K562 (cell line): ENCODE measurements around the gene DNASE1L1. TPM values are rescaled to one million over a fixed set of nuclear protein-coding genes. Genes with fewer than 3 reads are reported as not detected.

Source experiments
- BRCA1 ChIP-seq, 2 experiments: fragments of 450-650 bp in 1 of 2; sonication (generic) in 1 of 2; formaldehyde crosslinking in 1 of 2; IDR thresholded peaks; 2 replicates each; pipeline versions ENCODE4 v1.5.0 to v1.6.1; 2017 to 2020; ENCODE audit warnings: mild to moderate bottlenecking in 1 of 2, missing genetic modification reagents in 1 of 2
- CHD1 ChIP-seq: fragments of 200-600 bp; sonication (generic); IDR thresholded peaks from one replicate; pipeline ENCODE4 v1.6.1; 2012; ENCODE audit warnings: mild to moderate bottlenecking, moderate library complexity, low read length, inconsistent platforms
- CREB1 ChIP-seq, 2 experiments: sonication (generic) in 1 of 2; formaldehyde crosslinking in 1 of 2; IDR thresholded peaks; 2 replicates each; pipeline versions ENCODE4 v1.6.1 to v1.8.0; 2012 to 2022; ENCODE audit warnings: inconsistent platforms in 1 of 2, mild to moderate bottlenecking in 1 of 2, missing genetic modification reagents in 1 of 2, moderate library complexity in 1 of 2
- CREM ChIP-seq: IDR thresholded peaks from 2 replicates; pipeline ENCODE4 v1.6.1; 2014; ENCODE audit warnings: antibody characterized with exemption, low read depth
- CTBP1 ChIP-seq: fragments of 450-650 bp; IDR thresholded peaks from 2 replicates; pipeline ENCODE4 v1.6.1; 2016; ENCODE audit warnings: borderline replicate concordance
- ESRRA ChIP-seq: fragments of 450-650 bp; IDR thresholded peaks from 2 replicates; pipeline ENCODE4 v1.6.1; 2014; ENCODE audit warnings: low read depth, mild to moderate bottlenecking, moderate library complexity, borderline replicate concordance
- FOXM1 ChIP-seq, 2 experiments: fragments of 450-650 bp in 1 of 2; sonication (generic) in 1 of 2; formaldehyde crosslinking in 1 of 2; IDR thresholded peaks; 2 replicates each; pipeline versions ENCODE4 v1.6.1 to v1.9.0; 2017 to 2022; ENCODE audit warnings: low read depth in 2 of 2, mild to moderate bottlenecking in 2 of 2, missing genetic modification reagents in 1 of 2, moderate library complexity in 1 of 2
- GABPA ChIP-seq: fragments of 200-800 bp; sonication (Bioruptor generic); conservative IDR thresholded peaks from 2 replicates; pipeline ENCODE4 v1.6.1; 2016; ENCODE audit warnings: low read depth, missing genetic modification characterization, missing compliant biosample characterization
- MAZ ChIP-seq, 2 experiments: fragments of 450-650 bp in 1 of 2; sonication (generic) in 1 of 2; formaldehyde crosslinking; IDR thresholded peaks in 1 of 2; conservative IDR thresholded peaks in 1 of 2; 2 replicates each; pipeline versions ENCODE4 v1.4.0 to v1.5.0; 2020; ENCODE audit warnings: mild to moderate bottlenecking in 1 of 2, missing genetic modification reagents in 1 of 2
- SIN3A ChIP-seq, 2 experiments: fragments of 150-350 bp in 1 of 2; IDR thresholded peaks; 2 replicates each; pipeline ENCODE4 v1.6.1; 2011 to 2016; ENCODE audit warnings: borderline replicate concordance in 2 of 2, low read depth in 2 of 2, low read length in 2 of 2, mild to moderate bottlenecking in 2 of 2, moderate library complexity in 2 of 2; ENCODE audit not compliant: control insufficient read depth in 1 of 2
- SREBF1 ChIP-seq: fragments of 150-350 bp; IDR thresholded peaks from 2 replicates; pipeline ENCODE4 v1.6.1; 2014; ENCODE audit warnings: antibody characterized with exemption, low read depth, low read length, borderline replicate concordance
- TRIM24 ChIP-seq, 2 experiments: fragments of 450-650 bp; IDR thresholded peaks; 2 replicates each; pipeline ENCODE4 v1.6.1; 2016
- polyA plus RNA-seq, 8 experiments: library from polyadenylated mRNA; depleted of rRNA in 4 of 8; stranded (reverse) in 5 of 8; unstranded in 3 of 8; fragments of >200 nt; fragmentation: Nextera tagmentation in 2 of 8; fragmentation: Illumina TruSeq in 1 of 8; extraction: Ambion mirVana in 2 of 8; extraction: Trizol in 1 of 8; gene quantifications; 2 replicates each; pipeline versions ENCODE4 v1.2.1 to v1.2.3, GENCODE V29; 2011 to 2014; ENCODE audit warnings: inconsistent platforms in 1 of 8, missing spikeins in 1 of 8
- total RNA-seq, 7 experiments: library from RNA; depleted of rRNA in 6 of 7; stranded (reverse); fragments of >200 nt in 6 of 7; fragmentation: Illumina TruSeq in 2 of 7; extraction: Trizol in 2 of 7; gene quantifications; 2 replicates each; pipeline versions ENCODE4 v1.2.1 to v1.2.3, GENCODE V29; 2011 to 2021; ENCODE audit warnings: low replicate concordance in 1 of 7
- TF ChIP-seq, protein P1 (sequence below), 2 experiments: fragments of 450-650 bp; conservative IDR thresholded peaks; 2 replicates each; pipeline ENCODE4 v1.6.1; 2017; ENCODE audit warnings: mild to moderate bottlenecking in 2 of 2, moderate library complexity in 2 of 2
- TF ChIP-seq, protein P2 (sequence below), 2 experiments: IDR thresholded peaks in 1 of 2; conservative IDR thresholded peaks in 1 of 2; 2 replicates each; pipeline ENCODE4 v1.6.1; 2016; ENCODE audit warnings: low read depth in 2 of 2, mild to moderate bottlenecking in 1 of 2, missing compliant biosample characterization in 1 of 2, missing genetic modification characterization in 1 of 2, moderate library complexity in 1 of 2
- TF ChIP-seq, protein P3 (sequence below): sonication (generic); formaldehyde crosslinking; IDR thresholded peaks from 2 replicates; pipeline ENCODE4 v1.8.0; 2022; ENCODE audit warnings: missing genetic modification reagents, mild to moderate bottlenecking, moderate library complexity, borderline replicate concordance
- TF ChIP-seq, protein P4 (sequence below): fragments of 250-450 bp; sonication (Bioruptor Pico); IDR thresholded peaks from 2 replicates; pipeline ENCODE4 v1.5.0; 2021; ENCODE audit warnings: mild to moderate bottlenecking, borderline replicate concordance

DNASE1L1 gene
- total and polyA plus RNA-seq, 9 of the 15 experiments (the other 6 are each of a cell fraction or from before 2014, with no cell fraction given), result 0.73 to 12.6 (median 7.9) TPM

DNA sequence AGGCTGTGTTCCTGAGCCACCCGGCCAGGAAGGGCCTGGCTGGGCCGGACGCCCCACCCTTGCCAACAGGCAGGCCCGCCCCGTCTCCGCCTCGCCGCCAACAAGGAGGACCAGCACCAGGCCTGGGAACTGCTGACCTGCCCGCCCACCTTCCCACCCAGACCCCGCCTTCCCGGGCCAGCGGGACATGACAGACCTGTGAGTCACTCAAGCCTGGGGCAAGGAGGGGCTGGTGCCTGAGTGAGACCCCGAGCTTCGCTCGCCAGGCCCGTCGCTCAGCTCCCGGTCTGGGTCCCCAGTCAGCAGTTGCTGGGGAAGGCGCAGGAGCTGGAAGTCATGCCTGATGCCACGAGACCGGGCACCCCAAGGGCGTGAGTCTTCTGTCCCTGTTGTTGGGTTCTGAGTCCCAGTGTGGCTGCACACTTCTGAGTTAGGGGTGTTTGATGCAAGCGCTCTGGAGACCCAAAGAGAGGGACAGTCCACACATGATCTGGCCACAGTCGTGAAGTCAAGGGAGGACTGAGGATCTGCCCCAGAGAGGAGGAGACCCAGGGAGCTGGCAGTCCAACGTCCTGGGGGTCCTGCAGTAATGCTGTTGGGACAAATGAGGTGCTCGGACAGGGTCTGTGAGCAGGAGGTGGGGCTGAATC, at the start of gene DNASE1L1 (continued):
- TF ChIP-seq, protein P1, sequence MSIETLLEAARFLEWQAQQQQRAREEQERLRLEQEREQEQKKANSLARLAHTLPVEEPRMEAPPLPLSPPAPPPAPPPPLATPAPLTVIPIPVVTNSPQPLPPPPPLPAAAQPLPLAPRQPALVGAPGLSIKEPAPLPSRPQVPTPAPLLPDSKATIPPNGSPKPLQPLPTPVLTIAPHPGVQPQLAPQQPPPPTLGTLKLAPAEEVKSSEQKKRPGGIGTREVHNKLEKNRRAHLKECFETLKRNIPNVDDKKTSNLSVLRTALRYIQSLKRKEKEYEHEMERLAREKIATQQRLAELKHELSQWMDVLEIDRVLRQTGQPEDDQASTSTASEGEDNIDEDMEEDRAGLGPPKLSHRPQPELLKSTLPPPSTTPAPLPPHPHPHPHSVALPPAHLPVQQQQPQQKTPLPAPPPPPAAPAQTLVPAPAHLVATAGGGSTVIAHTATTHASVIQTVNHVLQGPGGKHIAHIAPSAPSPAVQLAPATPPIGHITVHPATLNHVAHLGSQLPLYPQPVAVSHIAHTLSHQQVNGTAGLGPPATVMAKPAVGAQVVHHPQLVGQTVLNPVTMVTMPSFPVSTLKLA (conservative IDR thresholded peaks at IDR 0.05), result 0 out of 4 replicates have a peak, but pooled peaks have one; percentile 37 to 45
- TF ChIP-seq SIN3A (IDR thresholded peaks at IDR 0.05; ENCODE audit: borderline replicate concordance in 2 of 2, control insufficient read depth in 1 of 2, low read depth in 2 of 2, low read length in 2 of 2) (peak in 1 of 2 experiments; percentile 33; a peak in 1 of 4 replicates), CHD1 (peak; percentile 77), MAZ (CRISPR knock-in tag; conservative IDR thresholded peaks at IDR 0.05 in 1 of 2, IDR thresholded peaks at IDR 0.05 in 1 of 2) (0 out of 4 replicates have a peak, but pooled peaks of 1 of the 2 experiments have one; percentile 17), CTBP1 (0 out of 2 replicates have a peak, but pooled peaks have one; percentile 29), BRCA1 (IDR thresholded peaks at IDR 0.05) (no peak), BRCA1 (CRISPR knock-in tag; IDR thresholded peaks at IDR 0.05) (no peak), GABPA (peak; percentile 31; the same call in 1 of the 2 replicates), CREM (peak; percentile 47), FOXM1 (IDR thresholded peaks at IDR 0.05; ENCODE audit: low read depth) (no peak), FOXM1 (CRISPR knock-in tag; IDR thresholded peaks at IDR 0.05; ENCODE audit: low read depth) (no peak), SREBF1 (no peak), TRIM24 (IDR thresholded peaks at IDR 0.05) (no peak), CREB1 (IDR thresholded peaks at IDR 0.05) (no peak), CREB1 (CRISPR knock-in tag; IDR thresholded peaks at IDR 0.05) (0 out of 2 replicates have a peak, but pooled peaks have one; percentile 51), ESRRA (no peak)
- TF ChIP-seq, protein P2, sequence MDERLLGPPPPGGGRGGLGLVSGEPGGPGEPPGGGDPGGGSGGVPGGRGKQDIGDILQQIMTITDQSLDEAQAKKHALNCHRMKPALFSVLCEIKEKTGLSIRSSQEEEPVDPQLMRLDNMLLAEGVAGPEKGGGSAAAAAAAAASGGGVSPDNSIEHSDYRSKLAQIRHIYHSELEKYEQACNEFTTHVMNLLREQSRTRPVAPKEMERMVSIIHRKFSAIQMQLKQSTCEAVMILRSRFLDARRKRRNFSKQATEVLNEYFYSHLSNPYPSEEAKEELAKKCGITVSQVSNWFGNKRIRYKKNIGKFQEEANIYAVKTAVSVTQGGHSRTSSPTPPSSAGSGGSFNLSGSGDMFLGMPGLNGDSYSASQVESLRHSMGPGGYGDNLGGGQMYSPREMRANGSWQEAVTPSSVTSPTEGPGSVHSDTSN (CRISPR knock-in tag; IDR thresholded peaks at IDR 0.05; ENCODE audit: low read depth), result no peak
- TF ChIP-seq, protein P2 (tag; conservative IDR thresholded peaks at IDR 0.05; ENCODE audit: low read depth), result no peak
- TF ChIP-seq, protein P3, sequence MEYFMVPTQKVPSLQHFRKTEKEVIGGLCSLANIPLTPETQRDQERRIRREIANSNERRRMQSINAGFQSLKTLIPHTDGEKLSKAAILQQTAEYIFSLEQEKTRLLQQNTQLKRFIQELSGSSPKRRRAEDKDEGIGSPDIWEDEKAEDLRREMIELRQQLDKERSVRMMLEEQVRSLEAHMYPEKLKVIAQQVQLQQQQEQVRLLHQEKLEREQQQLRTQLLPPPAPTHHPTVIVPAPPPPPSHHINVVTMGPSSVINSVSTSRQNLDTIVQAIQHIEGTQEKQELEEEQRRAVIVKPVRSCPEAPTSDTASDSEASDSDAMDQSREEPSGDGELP, result peak; percentile 62; the same call in 1 of the 2 replicates
- TF ChIP-seq, protein P4, sequence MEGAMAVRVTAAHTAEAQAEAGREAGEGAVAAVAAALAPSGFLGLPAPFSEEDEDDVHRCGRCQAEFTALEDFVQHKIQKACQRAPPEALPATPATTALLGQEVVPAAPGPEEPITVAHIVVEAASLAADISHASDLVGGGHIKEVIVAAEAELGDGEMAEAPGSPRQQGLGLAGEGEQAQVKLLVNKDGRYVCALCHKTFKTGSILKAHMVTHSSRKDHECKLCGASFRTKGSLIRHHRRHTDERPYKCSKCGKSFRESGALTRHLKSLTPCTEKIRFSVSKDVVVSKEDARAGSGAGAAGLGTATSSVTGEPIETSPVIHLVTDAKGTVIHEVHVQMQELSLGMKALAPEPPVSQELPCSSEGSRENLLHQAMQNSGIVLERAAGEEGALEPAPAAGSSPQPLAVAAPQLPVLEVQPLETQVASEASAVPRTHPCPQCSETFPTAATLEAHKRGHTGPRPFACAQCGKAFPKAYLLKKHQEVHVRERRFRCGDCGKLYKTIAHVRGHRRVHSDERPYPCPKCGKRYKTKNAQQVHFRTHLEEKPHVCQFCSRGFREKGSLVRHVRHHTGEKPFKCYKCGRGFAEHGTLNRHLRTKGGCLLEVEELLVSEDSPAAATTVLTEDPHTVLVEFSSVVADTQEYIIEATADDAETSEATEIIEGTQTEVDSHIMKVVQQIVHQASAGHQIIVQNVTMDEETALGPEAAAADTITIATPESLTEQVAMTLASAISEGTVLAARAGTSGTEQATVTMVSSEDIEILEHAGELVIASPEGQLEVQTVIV, result no peak
